ENCODE data around the gene RHOV. TPM values are rescaled to one million over a fixed set of nuclear protein-coding genes. Genes with fewer than 3 reads are reported as not detected.
A peak's percentile ranks its signal among the peaks of the same experiment; 100 is the strongest.

The RHOV gene
- polyA plus RNA-seq, 1 of the 3 experiments (the other 2 are of a cell fraction) = 0.62 TPM

GRCh38 chr15:40906091-40906990 lies 32.3 kb upstream of the RHOV start:
- POLR2A ChIA-PET = interaction anchor here (0.7 to 1.2 kb wide), 4 partner anchors 35 to 278 kb away, joined by 3 to 5 read pairs (median 4); partner anchors contain the start of gene CHAC1
- DNase-seq = peak; percentile 95
- Histone ChIP-seq H3K27me3 (ENCODE audit: insufficient read depth) (no peaks in the 10 kb centered on the region), H3K9me3 (no peaks in the 10 kb centered on the region), H2AFZ (ENCODE audit: low read depth) (peak overlapping the region; percentile 79; the same call in 1 of the 2 replicates), H3K36me3 (replicated peaks in 1 of 2; ENCODE audit: control insufficient read depth in 1 of 2, insufficient read depth in 2 of 2, low read length in 1 of 2) (peaks cover 0 to 14% of the 10 kb centered on the region in 2 experiments), H3K4me3 (ENCODE audit: low read depth in 2 of 2, low read length in 1 of 2) (peak overlapping the region; percentile 43 to 57), H3K9me2 (no peaks in the 10 kb centered on the region), H3F3A (replicated peaks; ENCODE audit: insufficient read depth) (peaks cover 39% of the 10 kb centered on the region), H4K20me1 (ENCODE audit: insufficient read depth) (peaks cover 14% of the 10 kb centered on the region; the same call in 1 of the 2 replicates), H3K9ac (peak overlapping the region; percentile 41; the same call in 1 of the 2 replicates), H3K27ac (ENCODE audit: low read depth in 2 of 2, low read length in 1 of 2) (peak overlapping the region; percentile 74 to 86), H3K4me1 (ENCODE audit: control insufficient read depth in 1 of 2, insufficient read depth in 2 of 2, low read depth in 1 of 2, low read length in 1 of 2) (peaks cover 12 to 42% of the 10 kb centered on the region in 2 experiments; a peak in 3 of 4 replicates), H3K4me2 (peak overlapping the region; percentile 93), H3K79me2 (ENCODE audit: insufficient read depth) (peaks cover 5% of the 10 kb centered on the region; the same call in 1 of the 2 replicates)
- 14% methylated on average over 9 of the region's 36 CpGs for WGBS (ENCODE audit: low lambda C conversion rate)
- CTCF ChIA-PET = interaction anchor here (0.6 to 23.8 kb wide), 37 partner anchors 10 to 424 kb away, joined by 3 to 675 read pairs (median 4); partner anchors contain the start of genes CHAC1, DLL4 and VPS18
- TF ChIP-seq ZBTB33 (IDR thresholded peaks at IDR 0.05; ENCODE audit: borderline replicate concordance, low read depth) (no peak), FOXJ3 (CRISPR knock-in tag; IDR thresholded peaks at IDR 0.05) (no peak), RCOR1 (IDR thresholded peaks at IDR 0.05; ENCODE audit: low read length) (0 out of 2 replicates have a peak, but pooled peaks have one; percentile 23), ELF1 (IDR thresholded peaks at IDR 0.05) (no peak; the same call in 1 of the 2 replicates), JUND (IDR thresholded peaks at IDR 0.05) (no peak), SIN3A (IDR thresholded peaks at IDR 0.05; ENCODE audit: borderline replicate concordance, low read depth, low read length) (peak; percentile 32; the same call in 1 of the 2 replicates), EZH2phosphoT487 (IDR thresholded peaks at IDR 0.05; ENCODE audit: borderline replicate concordance, low read depth) (no peak), NFIC (IDR thresholded peaks at IDR 0.05; ENCODE audit: borderline replicate concordance) (peak; percentile 55; the same call in 1 of the 2 replicates), TAF1 (IDR thresholded peaks at IDR 0.05; ENCODE audit: borderline replicate concordance, low read depth, low read length) (no peak), RFX5 (IDR thresholded peaks at IDR 0.05; ENCODE audit: low read length) (no peak), GABPA (IDR thresholded peaks at IDR 0.05; ENCODE audit: low read depth) (no peak), MEF2A (IDR thresholded peaks at IDR 0.05; ENCODE audit: borderline replicate concordance, low read depth) (no peak), TEAD4 (IDR thresholded peaks at IDR 0.05; ENCODE audit: borderline replicate concordance, insufficient read depth) (no peak), REST (IDR thresholded peaks at IDR 0.05; ENCODE audit: low read depth, low read length) (no peak), TCF12 (IDR thresholded peaks at IDR 0.05) (no peak; the same call in none of the 2 replicates), NRF1 (IDR thresholded peaks at IDR 0.05; ENCODE audit: low read depth, low read length) (no peak), POLR2AphosphoS5 (IDR thresholded peaks at IDR 0.05; ENCODE audit: low read depth, low read length) (0 out of 2 replicates have a peak, but pooled peaks have one; percentile 15), PBX3 (IDR thresholded peaks at IDR 0.05) (peak; percentile 21; the same call in 1 of the 2 replicates), IRF3 (IDR thresholded peaks at IDR 0.05; ENCODE audit: low read depth, low read length) (no peak), GATA2 (CRISPR knock-in tag; IDR thresholded peaks at IDR 0.05) (no peak), MXI1 (IDR thresholded peaks at IDR 0.05; ENCODE audit: low read depth, low read length) (peak; percentile 52; the same call in 1 of the 2 replicates), MAX (IDR thresholded peaks at IDR 0.05; ENCODE audit: low read depth) (no peak), FOXM1 (IDR thresholded peaks at IDR 0.05; ENCODE audit: low read depth) (no peak)

All from SK-N-SH (cell line).